H1 (cell line): Measurements from ENCODE around the gene ZNF304. TPM values are rescaled to one million over a fixed set of nuclear protein-coding genes. Genes with fewer than 3 reads are reported as not detected.

Experiments used
- CTCF ChIA-PET: fragments of 300-600 bp; sonication (Branson Sonifier 250); formaldehyde crosslinking; loops from one replicate; lab custom pipeline; 2021; ENCODE audit not compliant: partially characterized antibody; lab: Charles Lee
- POLR2A ChIA-PET: fragments of 300-600 bp; sonication (Branson Sonifier 250); formaldehyde crosslinking; loops from one replicate; lab custom pipeline; 2021; ENCODE audit warnings: inconsistent platforms; ENCODE audit not compliant: partially characterized antibody; lab: Charles Lee
- DNase-seq, 2 experiments: peaks; one replicate each; pipeline versions ENCODE4 v3.0.0 to v3.0.0-alpha.2; 2010 to 2022; ENCODE audit warnings: low spot score in 2 of 2, low read depth in 1 of 2, mixed read lengths in 1 of 2
- FAIRE-seq: peaks from 2 replicates; lab custom pipeline; 2011; peaks lifted over from hg19 to GRCh38; lab: Jason Lieb, UNC
- H2AFZ ChIP-seq: 2 replicates; pipeline ENCODE4 v1.8.1; 2012; ENCODE audit warnings: low read length, inconsistent platforms
- H2AK5ac ChIP-seq: 2 replicates; pipeline ENCODE4 v1.6.1; 2013; ENCODE audit warnings: low read depth, low read length
- H2BK120ac ChIP-seq: replicated peaks from 2 replicates; pipeline ENCODE3; 2013; ENCODE audit warnings: low read depth, low read length, inconsistent platforms
- H2BK12ac ChIP-seq: 2 replicates; pipeline ENCODE4 v1.6.1; 2013; ENCODE audit warnings: low read depth, low read length
- H2BK15ac ChIP-seq: 2 replicates; pipeline ENCODE4 v1.6.1; 2013; ENCODE audit warnings: low read length
- H2BK20ac ChIP-seq: 2 replicates; pipeline ENCODE4 v1.6.1; 2013; ENCODE audit warnings: low read length
- H2BK5ac ChIP-seq: 2 replicates; pipeline ENCODE4 v1.6.1; 2013; ENCODE audit warnings: low read depth, low read length
- H3K14ac ChIP-seq: 2 replicates; pipeline ENCODE4 v1.6.1; 2013; ENCODE audit warnings: inconsistent platforms; ENCODE audit not compliant: insufficient read length
- H3K18ac ChIP-seq: 2 replicates; pipeline ENCODE4 v1.6.1; 2013; ENCODE audit warnings: low read length; ENCODE audit errors: extremely low read depth
- H3K23ac ChIP-seq: 2 replicates; pipeline ENCODE4 v1.6.1; 2013; ENCODE audit warnings: inconsistent platforms; ENCODE audit not compliant: insufficient read length
- H3K23me2 ChIP-seq: 2 replicates; pipeline ENCODE4 v1.6.1; 2013; ENCODE audit warnings: low read depth, low read length
- H3K27ac ChIP-seq: 2 replicates; pipeline ENCODE4 v1.6.1; 2011; ENCODE audit warnings: low read depth, low read length, inconsistent platforms
- H3K27me3 ChIP-seq, 4 experiments: replicated peaks in 1 of 4; 1 replicate in 1 of 4; 2 replicates in 3 of 4; pipeline versions ENCODE4 v1.6.1 to v1.8.1; 2011 to 2013; ENCODE audit warnings: low read length in 3 of 4, mild to moderate bottlenecking in 3 of 4, inconsistent platforms in 2 of 4, mixed read lengths in 2 of 4, moderate library complexity in 1 of 4; ENCODE audit not compliant: control insufficient read depth in 3 of 4, insufficient read depth in 3 of 4; ENCODE audit errors: extremely low read depth in 1 of 4
- H3K36me3 ChIP-seq, 4 experiments: 2 replicates each; pipeline versions ENCODE4 v1.6.1 to v1.8.1; 2011 to 2013; ENCODE audit warnings: mild to moderate bottlenecking in 4 of 4, low read length in 3 of 4, moderate library complexity in 2 of 4, control low read depth in 1 of 4, inconsistent platforms in 1 of 4; ENCODE audit not compliant: insufficient read depth in 4 of 4, control insufficient read depth in 2 of 4
- H3K4ac ChIP-seq: replicated peaks from 2 replicates; pipeline ENCODE3; 2013; ENCODE audit warnings: low read length, low read depth, mixed read lengths, inconsistent platforms; ENCODE audit not compliant: insufficient read length
- H3K4me1 ChIP-seq, 4 experiments: replicated peaks in 1 of 4; 1 replicate in 1 of 4; 2 replicates in 3 of 4; pipeline versions ENCODE4 v1.6.1 to v1.8.1; 2011 to 2013; ENCODE audit warnings: low read length in 3 of 4, inconsistent platforms in 2 of 4, mixed read lengths in 1 of 4; ENCODE audit not compliant: insufficient read depth in 4 of 4, control insufficient read depth in 3 of 4
- H3K4me2 ChIP-seq, 2 experiments: 2 replicates each; pipeline versions ENCODE4 v1.6.1 to v1.8.1; 2011 to 2013; ENCODE audit warnings: low read depth in 2 of 2, low read length in 2 of 2, control low read depth in 1 of 2, inconsistent platforms in 1 of 2, mild to moderate bottlenecking in 1 of 2; ENCODE audit not compliant: insufficient read depth in 1 of 2
- H3K4me3 ChIP-seq, 4 experiments: fragments of 200-600, 300-600 bp in 1 of 4; sonication (generic), shearing (Covaris generic), sonication (Bioruptor Twin) in 1 of 4; 2 replicates each; pipeline versions ENCODE4 v1.5.1 to v1.8.1; 2011 to 2016; ENCODE audit warnings: low read length in 4 of 4, low read depth in 3 of 4, control low read depth in 2 of 4, inconsistent platforms in 2 of 4, mild to moderate bottlenecking in 2 of 4, mixed read lengths in 1 of 4, moderate library complexity in 1 of 4; ENCODE audit not compliant: insufficient read depth in 2 of 4; ENCODE audit errors: extremely low read depth in 1 of 4
- H3K56ac ChIP-seq: replicated peaks from 2 replicates; pipeline ENCODE3; 2013; ENCODE audit warnings: low read depth, mild to moderate bottlenecking, mixed read lengths, low read length, inconsistent platforms; ENCODE audit not compliant: insufficient read length
- H3K79me1 ChIP-seq: 2 replicates; pipeline ENCODE4 v1.6.1; 2013; ENCODE audit warnings: low read depth, low read length, control low read depth
- H3K79me2 ChIP-seq, 2 experiments: 2 replicates each; pipeline versions ENCODE4 v1.6.1 to v1.8.1; 2012 to 2013; ENCODE audit warnings: low read length in 2 of 2, mild to moderate bottlenecking in 2 of 2, inconsistent platforms in 1 of 2; ENCODE audit not compliant: insufficient read depth in 2 of 2, control insufficient read depth in 1 of 2
- H3K9ac ChIP-seq, 4 experiments: replicated peaks in 1 of 4; 1 replicate in 1 of 4; 2 replicates in 3 of 4; pipeline versions ENCODE4 v1.6.1 to v1.8.1; 2011 to 2013; ENCODE audit warnings: low read depth in 3 of 4, low read length in 3 of 4, control low read depth in 2 of 4, mild to moderate bottlenecking in 2 of 4, moderate library complexity in 2 of 4, inconsistent platforms in 1 of 4; ENCODE audit errors: extremely low read depth in 1 of 4
- H3K9me3 ChIP-seq, 2 experiments: 2 replicates each; pipeline versions ENCODE4 v1.6.1 to v1.8.1; 2012 to 2013; ENCODE audit warnings: mild to moderate bottlenecking in 2 of 2, moderate library complexity in 2 of 2, control low read depth in 1 of 2, inconsistent platforms in 1 of 2, low read depth in 1 of 2, low read length in 1 of 2, mixed read lengths in 1 of 2; ENCODE audit not compliant: insufficient read depth in 2 of 2
- H4K20me1 ChIP-seq, 2 experiments: replicated peaks in 1 of 2; 2 replicates each; pipeline versions ENCODE3 to v1.8.1; 2011 to 2013; ENCODE audit warnings: inconsistent platforms in 2 of 2, low read length in 2 of 2, mild to moderate bottlenecking in 1 of 2; ENCODE audit not compliant: insufficient read depth in 2 of 2, control insufficient read depth in 1 of 2
- H4K5ac ChIP-seq: 2 replicates; pipeline ENCODE4 v1.6.1; 2013; ENCODE audit warnings: low read length, low read depth, mixed read lengths, inconsistent platforms; ENCODE audit not compliant: insufficient read length
- H4K8ac ChIP-seq: 2 replicates; pipeline ENCODE4 v1.8.0; 2013; ENCODE audit warnings: mild to moderate bottlenecking, moderate library complexity, low read length, inconsistent platforms; ENCODE audit not compliant: insufficient read depth; ENCODE audit errors: extremely low read depth
- H4K91ac ChIP-seq: replicated peaks from 2 replicates; pipeline ENCODE3; 2013; ENCODE audit warnings: low read length, mixed read lengths, inconsistent platforms; ENCODE audit not compliant: insufficient read length
- EGR1 ChIP-seq: IDR thresholded peaks from 2 replicates; pipeline ENCODE4 v1.6.1; 2011; ENCODE audit warnings: low read depth, low read length, borderline replicate concordance
- KDM4A ChIP-seq: IDR thresholded peaks from one replicate; pipeline ENCODE4 v1.7.1; 2012; ENCODE audit warnings: low read depth, mild to moderate bottlenecking, moderate library complexity, low read length, inconsistent platforms; ENCODE audit not compliant: severe bottlenecking
- RNF2 ChIP-seq: fragments of 200-900, 300-1000 bp; sonication (generic); IDR thresholded peaks from 2 replicates; pipeline ENCODE4 v1.7.1; 2016; ENCODE audit warnings: borderline replicate concordance, low read depth, mild to moderate bottlenecking, antibody characterized with exemption, low read length; ENCODE audit not compliant: poor library complexity, severe bottlenecking; ENCODE audit errors: missing control alignments
- RXRA ChIP-seq: IDR thresholded peaks from 2 replicates; pipeline ENCODE4 v1.6.1; 2011; ENCODE audit warnings: low read depth, mild to moderate bottlenecking, low read length, moderate library complexity; ENCODE audit not compliant: insufficient read depth
- SIRT6 ChIP-seq: IDR thresholded peaks from one replicate; pipeline ENCODE4 v1.7.1; 2012; ENCODE audit warnings: low read length, inconsistent platforms
- SP1 ChIP-seq: IDR thresholded peaks from 2 replicates; pipeline ENCODE4 v1.6.1; 2011; ENCODE audit warnings: low read depth, low read length
- SP2 ChIP-seq: IDR thresholded peaks from 2 replicates; pipeline ENCODE4 v1.6.1; 2012; ENCODE audit warnings: mild to moderate bottlenecking, low read length, inconsistent platforms
- SP4 ChIP-seq: IDR thresholded peaks from 2 replicates; pipeline ENCODE4 v1.6.1; 2012; ENCODE audit warnings: low read length, inconsistent platforms
- TBP ChIP-seq: IDR thresholded peaks from 2 replicates; pipeline ENCODE4 v1.6.1; 2011; ENCODE audit warnings: low read depth, low read length, improper control_type of control experiment
- TEAD4 ChIP-seq: IDR thresholded peaks from 2 replicates; pipeline ENCODE4 v1.6.1; 2012; ENCODE audit warnings: low read depth, low read length, inconsistent platforms, mixed read lengths
- WGBS, 2 experiments: shearing (Covaris generic) in 1 of 2; methylation state at CpG; one replicate each; pipeline versions ENCODE4 v1.1.6 to v1.1.7; 2013 to 2015; ENCODE audit warnings: low lambda C conversion rate in 2 of 2, mixed read lengths in 2 of 2, inconsistent platforms in 1 of 2, low coverage in 1 of 2, missing lambda C conversion rate in 1 of 2; ENCODE audit not compliant: insufficient replicate concordance in 2 of 2, insufficient coverage in 1 of 2, insufficient read length in 1 of 2; ENCODE audit errors: extremely low coverage in 1 of 2, missing lambda C conversion rate in 1 of 2; 5-methylcytosine and 5-hydroxymethylcytosine counted together
- polyA plus RNA-seq, 7 experiments: library from polyadenylated mRNA; depleted of rRNA in 3 of 7; stranded (reverse) in 5 of 7; unstranded in 2 of 7; fragments of >200 nt in 5 of 7; fragments of 200-250 nt in 2 of 7; gene quantifications; 1 replicate in 5 of 7; 2 replicates in 1 of 7; 4 replicates in 1 of 7; pipeline versions ENCODE4 v1.2.1 to v1.2.3, GENCODE V29; 2011 to 2013; ENCODE audit warnings: missing spikeins in 2 of 7, mixed read lengths in 2 of 7
- total RNA-seq: library from RNA; stranded (reverse); fragmentation: NEBNext Ultra II Directional; extraction: Animal tissue kit (Norgen Biotek cat#: 25700); gene quantifications from 2 replicates; pipeline ENCODE4 v1.2.1, GENCODE V29; 2021
- TF ChIP-seq, protein P1 (sequence below): IDR thresholded peaks from 2 replicates; pipeline ENCODE4 v1.6.1; 2011; ENCODE audit warnings: low read length, improper control_type of control experiment

The ZNF304 gene
- total and polyA plus RNA-seq, 2 of the 8 experiments (the other 6 are each of a cell fraction or from before 2014, with no cell fraction given) = 4.3 to 10.5 TPM

DNA sequence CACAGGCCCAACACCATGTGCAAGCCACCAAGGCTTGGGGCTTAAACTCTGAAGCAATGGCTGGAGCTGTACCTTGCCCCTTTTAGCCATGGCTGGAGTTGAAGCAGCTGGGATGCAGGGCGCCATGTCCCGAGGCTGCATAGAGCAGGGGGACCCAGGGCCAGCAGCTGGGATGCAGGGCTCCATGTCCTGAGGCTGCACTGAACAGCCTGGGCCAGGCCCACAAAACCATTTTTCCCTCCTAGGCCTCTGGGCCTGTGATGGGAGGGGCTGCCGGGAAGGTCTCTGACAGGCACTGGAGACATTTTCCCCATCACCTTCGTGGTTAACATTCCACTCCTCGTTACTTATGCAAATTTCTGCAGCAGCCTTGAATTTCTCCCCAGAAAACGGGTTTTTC, 23.1 kb downstream of the ZNF304 start:
- no peak overlapping the region for H3K4me2 ChIP-seq
- H3K14ac ChIP-seq = no peak overlapping the region
- no peak overlapping the region for H2BK15ac ChIP-seq
- H4K20me1 ChIP-seq = no peaks in the 10 kb centered on the region
- peaks cover 0 to 32% (median 0%) of the 10 kb centered on the region in 4 experiments; a peak in 3 of 8 replicates for H3K36me3 ChIP-seq
- no peak overlapping the region for H3K56ac ChIP-seq
- H4K5ac ChIP-seq = no peak overlapping the region
- no peaks in the 10 kb centered on the region for H3K79me2 ChIP-seq
- H2AFZ ChIP-seq = no peak overlapping the region
- no peak overlapping the region for H3K4me3 ChIP-seq
- POLR2A ChIA-PET = no interaction called here
- H4K8ac ChIP-seq = no peak overlapping the region
- H3K9ac ChIP-seq = no peak overlapping the region
- no peak overlapping the region for H3K4ac ChIP-seq
- no peak for DNase-seq
- H3K23ac ChIP-seq = no peak overlapping the region
- no peak overlapping the region for H2AK5ac ChIP-seq
- no peak for FAIRE-seq
- no peaks in the 10 kb centered on the region for H3K4me1 ChIP-seq
- no peak overlapping the region for H2BK120ac ChIP-seq
- H2BK5ac ChIP-seq = no peak overlapping the region
- peaks cover 35 to 37% of the 10 kb centered on the region in 2 experiments for H3K9me3 ChIP-seq
- H3K18ac ChIP-seq = no peak overlapping the region
- WGBS, 2 experiments = 93% methylated on average over 6 of the region's 6 CpGs; no CpG with 5 or more reads in 1 of the 2 experiments
- H4K91ac ChIP-seq = no peak overlapping the region
- no peaks in the 10 kb centered on the region for H3K79me1 ChIP-seq
- H3K23me2 ChIP-seq = no peaks in the 10 kb centered on the region
- no peak overlapping the region for H2BK12ac ChIP-seq
- H2BK20ac ChIP-seq = no peak overlapping the region
- CTCF ChIA-PET = no interaction called here
- no peaks in the 10 kb centered on the region for H3K27me3 ChIP-seq
- H3K27ac ChIP-seq = no peak overlapping the region
- TF ChIP-seq TBP = no peak
- TF ChIP-seq SP1 = no peak
- TF ChIP-seq, protein P1, sequence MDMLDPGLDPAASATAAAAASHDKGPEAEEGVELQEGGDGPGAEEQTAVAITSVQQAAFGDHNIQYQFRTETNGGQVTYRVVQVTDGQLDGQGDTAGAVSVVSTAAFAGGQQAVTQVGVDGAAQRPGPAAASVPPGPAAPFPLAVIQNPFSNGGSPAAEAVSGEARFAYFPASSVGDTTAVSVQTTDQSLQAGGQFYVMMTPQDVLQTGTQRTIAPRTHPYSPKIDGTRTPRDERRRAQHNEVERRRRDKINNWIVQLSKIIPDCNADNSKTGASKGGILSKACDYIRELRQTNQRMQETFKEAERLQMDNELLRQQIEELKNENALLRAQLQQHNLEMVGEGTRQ = no peak
- TF ChIP-seq SIRT6 = no peak
- no peak for TF ChIP-seq EGR1
- TF ChIP-seq RXRA = no peak
- TF ChIP-seq SP2 = no peak
- TF ChIP-seq RNF2 = no peak
- no peak for TF ChIP-seq KDM4A
- TF ChIP-seq SP4 = no peak
- TF ChIP-seq TEAD4 = no peak
